K562 (cell line): ENCODE results near the gene PNMT. TPM values are rescaled to one million over a fixed set of nuclear protein-coding genes. Genes with fewer than 3 reads are reported as not detected.

Experiments
- ATAC-seq: fragments of 200-7000 bp; cut with Tn5 transposase; 3 replicates; pipeline ENCODE4 v1.9.1; 2020; ENCODE audit warnings: moderate library complexity
- BruUV-seq: library from RNA; stranded (reverse); fragments of 400-500 nt; replicated peaks from 2 replicates; lab custom pipeline; 2021; lab: Mats Ljungman, UMichigan
- CTCF ChIA-PET: fragments of 300-600 bp; formaldehyde crosslinking; extraction: SDS; loops from one replicate; lab custom pipeline; 2021; ENCODE audit warnings: low intra/inter-chr PET ratio; lab: Yijun Ruan, JAX
- POLR2A ChIA-PET: fragments of 300-600, 350-650 bp; sonication (Branson Sonifier 250); formaldehyde crosslinking; extraction: SDS; loops from one replicate; lab custom pipeline; 2021; ENCODE audit warnings: antibody characterized with exemption, inconsistent platforms; lab: Yijun Ruan, JAX
- DNase-seq, 4 experiments: peaks; one replicate each; pipeline versions ENCODE4 v3.0.0 to v3.0.0-alpha.2; 2011 to 2018; ENCODE audit warnings: low spot score in 3 of 4, mixed read lengths in 3 of 4; ENCODE audit errors: extremely low read depth in 1 of 4
- FAIRE-seq: peaks from 2 replicates; lab custom pipeline; 2011; peaks lifted over from hg19 to GRCh38; lab: Jason Lieb, UNC
- H2AFZ ChIP-seq: 2 replicates; pipeline ENCODE4 v1.6.0; 2011; ENCODE audit warnings: low read depth, low read length, control low read depth, inconsistent platforms
- H3K27ac ChIP-seq: fragments of 200-600 bp; 3 replicates; pipeline ENCODE4 v1.8.0; 2011; ENCODE audit warnings: low read depth, mild to moderate bottlenecking, control low read depth, inconsistent platforms, low read length, moderate library complexity, mixed read lengths; ENCODE audit errors: extremely low read depth
- H3K27me3 ChIP-seq, 2 experiments: fragments of 300-600 bp in 1 of 2; 2 replicates in 1 of 2; 3 replicates in 1 of 2; pipeline versions ENCODE4 v1.6.0 to v1.8.0; 2011; ENCODE audit warnings: inconsistent platforms in 2 of 2, low read length in 2 of 2, mild to moderate bottlenecking in 1 of 2, mixed read lengths in 1 of 2, moderate library complexity in 1 of 2; ENCODE audit not compliant: control insufficient read depth in 2 of 2, insufficient read depth in 2 of 2
- H3K36me3 ChIP-seq: fragments of 300-600 bp; 3 replicates; pipeline ENCODE4 v1.8.0; 2011; ENCODE audit warnings: mild to moderate bottlenecking, low read length, inconsistent platforms; ENCODE audit not compliant: control insufficient read depth, insufficient read depth
- H3K4me1 ChIP-seq, 2 experiments: fragments of 200-600 bp in 1 of 2; replicated peaks in 1 of 2; 2 replicates in 1 of 2; 3 replicates in 1 of 2; pipeline versions ENCODE4 v1.5.1 to v1.8.0; 2011; ENCODE audit warnings: inconsistent platforms in 2 of 2, low read length in 2 of 2, mild to moderate bottlenecking in 1 of 2, mixed read lengths in 1 of 2, moderate library complexity in 1 of 2; ENCODE audit not compliant: control insufficient read depth in 2 of 2, insufficient read depth in 2 of 2
- H3K4me2 ChIP-seq: 2 replicates; pipeline ENCODE4 v1.6.1; 2011; ENCODE audit warnings: low read length, control low read depth, inconsistent platforms, mixed read lengths; ENCODE audit not compliant: insufficient read depth
- H3K4me3 ChIP-seq: fragments of 200-600 bp; sonication (generic), shearing (Covaris generic); 2 replicates; pipeline ENCODE4 v1.5.1; 2016; ENCODE audit warnings: control low read depth, inconsistent platforms
- H3K79me2 ChIP-seq: fragments of 200-600 bp; 3 replicates; pipeline ENCODE4 v1.8.0; 2011; ENCODE audit warnings: low read length, inconsistent platforms; ENCODE audit not compliant: control insufficient read depth, insufficient read depth
- H3K9ac ChIP-seq, 2 experiments: 2 replicates each; pipeline versions ENCODE4 v1.6.0 to v1.6.1; 2011; ENCODE audit warnings: low read depth in 2 of 2, low read length in 2 of 2, control low read depth in 1 of 2, inconsistent platforms in 1 of 2, mild to moderate bottlenecking in 1 of 2, mixed read lengths in 1 of 2; ENCODE audit not compliant: insufficient read depth in 1 of 2
- H3K9me1 ChIP-seq: one replicate; pipeline ENCODE4 v1.6.0; 2011; ENCODE audit warnings: inconsistent platforms, mild to moderate bottlenecking, low read length, moderate library complexity; ENCODE audit not compliant: control insufficient read depth, insufficient read depth
- H3K9me3 ChIP-seq: replicated peaks from 2 replicates; pipeline ENCODE4 v1.5.1; 2011; ENCODE audit warnings: low read depth, low read length, inconsistent platforms; ENCODE audit not compliant: control insufficient read depth, insufficient read depth
- H4K20me1 ChIP-seq: replicated peaks from 2 replicates; pipeline ENCODE4 v1.6.1; 2011; ENCODE audit warnings: low read length, inconsistent platforms, mixed read lengths; ENCODE audit not compliant: control insufficient read depth, insufficient read depth
- ARNT ChIP-seq, 2 experiments: fragments of 450-650 bp; IDR thresholded peaks; 2 replicates each; pipeline ENCODE4 v1.6.1; 2016; ENCODE audit warnings: mild to moderate bottlenecking in 1 of 2
- FOXK2 ChIP-seq, 2 experiments: fragments of 450-650 bp; IDR thresholded peaks in 1 of 2; conservative IDR thresholded peaks in 1 of 2; 2 replicates each; pipeline ENCODE4 v1.6.1; 2016; ENCODE audit warnings: low read depth in 2 of 2, mild to moderate bottlenecking in 1 of 2
- GABPA ChIP-seq: fragments of 200-800 bp; sonication (Bioruptor generic); conservative IDR thresholded peaks from 2 replicates; pipeline ENCODE4 v1.6.1; 2016; ENCODE audit warnings: low read depth, missing genetic modification characterization, missing compliant biosample characterization
- HMGN3 ChIP-seq: IDR thresholded peaks from 2 replicates; pipeline ENCODE4 v1.6.1; 2011; ENCODE audit warnings: borderline replicate concordance, low read depth, mild to moderate bottlenecking, mixed read lengths, low read length; ENCODE audit not compliant: insufficient read length; ENCODE audit errors: extremely low read depth
- NR2C1 ChIP-seq, 2 experiments: fragments of 450-650 bp; IDR thresholded peaks; 2 replicates each; pipeline ENCODE4 v1.6.1; 2017; ENCODE audit warnings: mild to moderate bottlenecking in 2 of 2, antibody characterized with exemption in 1 of 2, inconsistent platforms in 1 of 2, missing compliant biosample characterization in 1 of 2, missing genetic modification characterization in 1 of 2
- POLR3G ChIP-seq: IDR thresholded peaks from 2 replicates; pipeline ENCODE4 v1.6.1; 2011; ENCODE audit not compliant: insufficient read length, insufficient replicate concordance; ENCODE audit errors: extremely low read depth
- TRIM24 ChIP-seq, 2 experiments: fragments of 450-650 bp; IDR thresholded peaks; 2 replicates each; pipeline ENCODE4 v1.6.1; 2016
- XRCC3 ChIP-seq: fragments of 450-650 bp; IDR thresholded peaks from 2 replicates; pipeline ENCODE4 v1.6.1; 2017; ENCODE audit warnings: mild to moderate bottlenecking, moderate library complexity
- ZC3H8 ChIP-seq: fragments of 450-650 bp; IDR thresholded peaks from 2 replicates; pipeline ENCODE4 v1.6.1; 2017
- ZNF121 ChIP-seq: sonication (generic); formaldehyde crosslinking; conservative IDR thresholded peaks from 2 replicates; pipeline ENCODE4 v1.8.0; 2022; ENCODE audit warnings: missing genetic modification reagents
- ZNF146 ChIP-seq: IDR thresholded peaks from one replicate; pipeline ENCODE4 v1.6.1; 2018; ENCODE audit warnings: missing compliant biosample characterization; ENCODE audit not compliant: unreplicated experiment
- ZNF584 ChIP-seq: fragments of 200-800 bp; sonication (Bioruptor generic); IDR thresholded peaks from 2 replicates; pipeline ENCODE4 v1.6.1; 2016; ENCODE audit warnings: low read depth, mild to moderate bottlenecking, missing genetic modification characterization, missing compliant biosample characterization
- WGBS: fragments of 100-300 bp; shearing (Covaris generic); methylation state at CpG from one replicate; pipeline ENCODE4 v1.1.6; 2016; ENCODE audit warnings: low coverage, mixed read lengths; ENCODE audit not compliant: insufficient coverage; ENCODE audit errors: missing lambda C conversion rate; 5-methylcytosine and 5-hydroxymethylcytosine counted together
- in situ Hi-C: fragments of 300-500 bp; cut with MboI; formaldehyde crosslinking; loops from 4 replicates; pipeline ENCODE4 v1.15.0; 2018; ENCODE audit warnings: inconsistent platforms, mixed read lengths
- intact Hi-C: fragments of 100-400 bp; cut with micrococcal nuclease; formaldehyde crosslinking; loops from 2 replicates; pipeline ENCODE4 v1.14.2; 2022
- polyA plus RNA-seq, 8 experiments: library from polyadenylated mRNA; depleted of rRNA in 4 of 8; stranded (reverse) in 5 of 8; unstranded in 3 of 8; fragments of >200 nt; fragmentation: Nextera tagmentation in 2 of 8; fragmentation: Illumina TruSeq in 1 of 8; extraction: Ambion mirVana in 2 of 8; extraction: Trizol in 1 of 8; gene quantifications; 2 replicates each; pipeline versions ENCODE4 v1.2.1 to v1.2.3, GENCODE V29; 2011 to 2014; ENCODE audit warnings: inconsistent platforms in 1 of 8, missing spikeins in 1 of 8
- total RNA-seq, 7 experiments: library from RNA; depleted of rRNA in 6 of 7; stranded (reverse); fragments of >200 nt in 6 of 7; fragmentation: Illumina TruSeq in 2 of 7; extraction: Trizol in 2 of 7; gene quantifications; 2 replicates each; pipeline versions ENCODE4 v1.2.1 to v1.2.3, GENCODE V29; 2011 to 2021; ENCODE audit warnings: low replicate concordance in 1 of 7
- TF ChIP-seq, protein P1 (sequence below): fragments of 450-650 bp; IDR thresholded peaks from one replicate; pipeline ENCODE4 v1.6.1; 2018; ENCODE audit warnings: mild to moderate bottlenecking, moderate library complexity; ENCODE audit not compliant: partially characterized antibody
- TF ChIP-seq, protein P2 (sequence below): fragments of 450-650 bp; formaldehyde crosslinking; IDR thresholded peaks from 2 replicates; pipeline ENCODE4 v1.4.0; 2020; ENCODE audit warnings: mild to moderate bottlenecking

Gene PNMT
- total and polyA plus RNA-seq, 9 of the 15 experiments (the other 6 are each of a cell fraction or from before 2014, with no cell fraction given): 0.55 to 18.1 (median 5.8) TPM

DNA sequence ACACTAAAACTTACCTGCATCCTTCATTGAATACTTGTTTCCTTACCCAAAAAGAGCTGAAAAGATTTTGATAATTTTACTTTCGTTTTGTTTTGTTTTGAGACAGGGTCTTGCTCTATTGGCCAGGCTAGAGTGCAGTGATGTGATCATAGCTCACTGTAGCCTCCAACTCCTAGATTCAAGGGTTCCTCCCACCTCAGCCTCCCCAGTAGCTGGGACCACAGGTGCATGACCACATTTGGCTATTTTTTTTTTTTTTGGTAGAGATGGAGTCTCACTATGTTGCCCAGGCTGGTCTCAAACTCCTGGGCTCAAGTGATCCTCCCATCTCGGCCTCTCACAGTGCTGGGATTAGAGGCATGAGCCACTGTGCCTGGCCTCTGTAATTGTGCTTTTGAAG lies 13.1 kb upstream of the PNMT start:
- Histone ChIP-seq H3K79me2 (peaks cover 40% of the 10 kb centered on the region), H3K9me1 (no peaks in the 10 kb centered on the region), H4K20me1 (no peaks in the 10 kb centered on the region), H3K27ac (no peak overlapping the region), H3K4me1 (peaks cover 36 to 54% of the 10 kb centered on the region in 2 experiments), H3K4me3 (no peak overlapping the region), H3K27me3 (no peaks in the 10 kb centered on the region), H3K9ac (no peak overlapping the region), H3K4me2 (no peak overlapping the region), H3K36me3 (peaks cover 58% of the 10 kb centered on the region), H3K9me3 (no peaks in the 10 kb centered on the region), H2AFZ (no peak overlapping the region)
- peak; percentile 78 for TF ChIP-seq ZNF121
- TF ChIP-seq XRCC3: no peak
- BruUV-seq: no TSS peak
- intact Hi-C loops: no loop called here
- ATAC-seq (no peak), FAIRE-seq (no peak), DNase-seq (no peak)
- in situ Hi-C loops: no loop called here
- ChIA-PET POLR2A (interaction anchor here (0.6 to 1.1 kb wide), 4 partner anchors 14 to 645 kb away, joined by 3 to 4 read pairs (median 3); no protein-coding TSS in a partner anchor), CTCF (interaction anchor here (0.6 to 3.3 kb wide), 2 partner anchors 33 to 520 kb away, joined by 3 to 38 read pairs; no protein-coding TSS in a partner anchor)
- WGBS: 62% methylated on average over 2 of the region's 2 CpGs

DNA sequence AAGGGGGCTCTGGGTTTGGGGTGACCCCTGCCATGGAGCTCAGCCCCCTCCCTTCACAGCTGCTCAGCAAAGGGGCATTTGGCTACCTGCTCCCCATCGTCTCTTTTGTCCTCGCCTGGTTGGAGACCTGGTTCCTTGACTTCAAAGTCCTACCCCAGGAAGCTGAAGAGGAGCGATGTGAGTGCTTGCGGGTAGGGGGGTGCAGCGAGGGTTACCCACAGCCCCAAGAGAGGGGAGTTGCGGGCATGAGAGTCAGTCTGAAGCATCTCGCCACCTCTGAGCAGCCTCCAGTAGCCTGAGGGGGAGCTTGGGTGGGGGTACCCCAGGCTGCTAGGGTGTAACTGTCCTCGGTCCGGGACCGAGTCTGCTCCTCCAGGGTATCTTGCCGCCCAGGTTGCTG lies 9.9 kb upstream of the PNMT start:
- Histone ChIP-seq H2AFZ (no peak overlapping the region), H3K4me1 (peaks cover 8 to 50% of the 10 kb centered on the region in 2 experiments), H3K27ac (no peak overlapping the region), H3K4me2 (no peak overlapping the region), H3K79me2 (peaks cover 15% of the 10 kb centered on the region), H3K4me3 (no peak overlapping the region), H3K9ac (peak overlapping the region in 1 of 2 experiments; percentile 64; a peak in 1 of 4 replicates), H3K9me3 (no peaks in the 10 kb centered on the region), H3K9me1 (no peaks in the 10 kb centered on the region), H3K27me3 (no peaks in the 10 kb centered on the region), H4K20me1 (no peaks in the 10 kb centered on the region), H3K36me3 (peaks cover 88% of the 10 kb centered on the region)
- TF ChIP-seq, protein P1, sequence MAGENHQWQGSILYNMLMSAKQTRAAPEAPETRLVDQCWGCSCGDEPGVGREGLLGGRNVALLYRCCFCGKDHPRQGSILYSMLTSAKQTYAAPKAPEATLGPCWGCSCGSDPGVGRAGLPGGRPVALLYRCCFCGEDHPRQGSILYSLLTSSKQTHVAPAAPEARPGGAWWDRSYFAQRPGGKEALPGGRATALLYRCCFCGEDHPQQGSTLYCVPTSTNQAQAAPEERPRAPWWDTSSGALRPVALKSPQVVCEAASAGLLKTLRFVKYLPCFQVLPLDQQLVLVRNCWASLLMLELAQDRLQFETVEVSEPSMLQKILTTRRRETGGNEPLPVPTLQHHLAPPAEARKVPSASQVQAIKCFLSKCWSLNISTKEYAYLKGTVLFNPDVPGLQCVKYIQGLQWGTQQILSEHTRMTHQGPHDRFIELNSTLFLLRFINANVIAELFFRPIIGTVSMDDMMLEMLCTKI: no peak
- TF ChIP-seq TRIM24 (IDR thresholded peaks at IDR 0.05): no peak
- no peak for TF ChIP-seq POLR3G
- no peak for TF ChIP-seq ZC3H8
- no peak for TF ChIP-seq ARNT (IDR thresholded peaks at IDR 0.05)
- TF ChIP-seq FOXK2 (conservative IDR thresholded peaks at IDR 0.05 in 1 of 2, IDR thresholded peaks at IDR 0.05 in 1 of 2; ENCODE audit: low read depth in 2 of 2): no peak
- no peak for TF ChIP-seq NR2C1 (IDR thresholded peaks at IDR 0.05)
- no peak for TF ChIP-seq NR2C1 (tag; IDR thresholded peaks at IDR 0.05)
- TF ChIP-seq HMGN3: no peak
- no peak for TF ChIP-seq GABPA
- no peak for TF ChIP-seq ZNF146 (CRISPR knock-in tag)
- TF ChIP-seq ZNF584 (CRISPR knock-in tag): no peak
- TF ChIP-seq, protein P2, sequence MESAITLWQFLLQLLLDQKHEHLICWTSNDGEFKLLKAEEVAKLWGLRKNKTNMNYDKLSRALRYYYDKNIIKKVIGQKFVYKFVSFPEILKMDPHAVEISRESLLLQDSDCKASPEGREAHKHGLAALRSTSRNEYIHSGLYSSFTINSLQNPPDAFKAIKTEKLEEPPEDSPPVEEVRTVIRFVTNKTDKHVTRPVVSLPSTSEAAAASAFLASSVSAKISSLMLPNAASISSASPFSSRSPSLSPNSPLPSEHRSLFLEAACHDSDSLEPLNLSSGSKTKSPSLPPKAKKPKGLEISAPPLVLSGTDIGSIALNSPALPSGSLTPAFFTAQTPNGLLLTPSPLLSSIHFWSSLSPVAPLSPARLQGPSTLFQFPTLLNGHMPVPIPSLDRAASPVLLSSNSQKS (CRISPR knock-in tag): no peak
- WGBS: 85% methylated on average over 10 of the region's 11 CpGs
- POLR2A ChIA-PET: no interaction called here
- no peak for FAIRE-seq
- no TSS peak for BruUV-seq
- intact Hi-C loops: no loop called here
- CTCF ChIA-PET: no interaction called here
- in situ Hi-C loops: no loop called here
- ATAC-seq: no peak
- no peak for DNase-seq
